HG02981 (cell line): ENCODE data around the gene EYA2.
"Not testable (repeated sequence)": the region's sequence is repeated elsewhere in the genome, so short reads cannot be mapped to it uniquely, and the experiment has no call there.

Source experiments
- ATAC-seq: cut with Tn5 transposase; IDR thresholded peaks from one replicate; pipeline ENCODE4 v1.9.1; 2021; ENCODE audit warnings: mild to moderate bottlenecking, moderate library complexity; ENCODE audit not compliant: unreplicated experiment

The EYA2 gene

GRCh38 chr20:46894579-46894958 is at the start of gene EYA2:
Gene EYA2 (plus strand): TSS chr20:46894843. CDS start chr20:46990011, 95,168 bp downstream.
- no peak for ATAC-seq

GRCh38 chr20:46844965-46845364 is 49.7 kb upstream of the EYA2 start:
- ATAC-seq: no peak

GRCh38 chr20:46849269-46849668 is 45.4 kb upstream of the EYA2 start:
- ATAC-seq: no peak

GRCh38 chr20:46849751-46850150 is 44.9 kb upstream of the EYA2 start:
- ATAC-seq: no peak

- no peak for ATAC-seq
Measured at GRCh38 chr20:46850416-46850815, 44.2 kb upstream of the EYA2 start.

- ATAC-seq: no peak
Measured at GRCh38 chr20:46850896-46851295, 43.7 kb upstream of the EYA2 start.

GRCh38 chr20:46851746-46852145 is 42.9 kb upstream of the EYA2 start:
- ATAC-seq: no peak

GRCh38 chr20:46852313-46852712 is 42.3 kb upstream of the EYA2 start:
- ATAC-seq: no peak

- ATAC-seq: no peak
Measured at GRCh38 chr20:46853926-46854325, 40.7 kb upstream of the EYA2 start.

GRCh38 chr20:46857061-46857831 is 37.4 kb upstream of the EYA2 start:
- ATAC-seq: no peak

- ATAC-seq: no peak
Measured at GRCh38 chr20:46865824-46866223, 28.8 kb upstream of the EYA2 start.

GRCh38 chr20:46870041-46870440 is 24.6 kb upstream of the EYA2 start:
- ATAC-seq: no peak

GRCh38 chr20:46872328-46873211 is 22.1 kb upstream of the EYA2 start:
- no peak for ATAC-seq

- no peak for ATAC-seq
Measured at GRCh38 chr20:46875059-46875458, 19.6 kb upstream of the EYA2 start.

GRCh38 chr20:46879386-46879785 is 15.3 kb upstream of the EYA2 start:
- ATAC-seq: no peak

GRCh38 chr20:46879963-46880362 is 14.7 kb upstream of the EYA2 start:
- ATAC-seq: not testable (repeated sequence)

GRCh38 chr20:46883892-46884291 is 10.8 kb upstream of the EYA2 start:
- no peak for ATAC-seq

- ATAC-seq: no peak
Measured at GRCh38 chr20:46890682-46891081, 4.0 kb upstream of the EYA2 start.

GRCh38 chr20:46893051-46893450 is 1.6 kb upstream of the EYA2 start:
- no peak for ATAC-seq

GRCh38 chr20:46893877-46894578 is 615 bp upstream of the EYA2 start:
- no peak for ATAC-seq
